HEK293T (cell line): ENCODE data around the gene CUX1.

ENCODE experiments used
- SUZ12 ChIP-seq: fragments of 450-650 bp; IDR thresholded peaks from 2 replicates; pipeline ENCODE4 v1.6.1; 2016; ENCODE audit warnings: mild to moderate bottlenecking
- TARDBP ChIP-seq: fragments of 450-650 bp; IDR thresholded peaks from 2 replicates; pipeline ENCODE4 v1.6.1; 2016
- ZNF384 ChIP-seq: fragments of 450-650 bp; IDR thresholded peaks from 2 replicates; pipeline ENCODE4 v1.6.1; 2016

GRCh38 chr7:101939136-101939695 lies 121.8 kb downstream of the CUX1 start:
- TF ChIP-seq ZNF384 (no peak), SUZ12 (no peak), TARDBP (no peak)
